Testis (tissue), 3 donors: ENCODE data around the gene OTOS. TPM values are rescaled to one million over a fixed set of nuclear protein-coding genes. Genes with fewer than 3 reads are reported as not detected.

Experiments used
- DNase-seq: peaks from one replicate; pipeline ENCODE4 v3.0.0-alpha.2; 2019
- H3K27ac ChIP-seq, 2 donors: fragments of 200-600 bp; sonication (generic); one replicate each; pipeline ENCODE4 v1.5.1; 2019
- H3K27me3 ChIP-seq: fragments of 200-600 bp; sonication (generic); one replicate; pipeline ENCODE4 v1.5.1; 2019
- H3K36me3 ChIP-seq: fragments of 200-600 bp; sonication (generic); one replicate; pipeline ENCODE4 v1.5.1; 2017; ENCODE audit warnings: low read depth; ENCODE audit errors: missing control alignments
- H3K4me1 ChIP-seq: fragments of 200-600 bp; sonication (generic); one replicate; pipeline ENCODE4 v1.5.1; 2019
- H3K4me3 ChIP-seq, 2 donors: fragments of 200-600 bp; sonication (generic); one replicate each; pipeline ENCODE4 v1.5.1; 2017 to 2019
- H3K9me3 ChIP-seq: fragments of 200-600 bp; sonication (generic); one replicate; pipeline ENCODE4 v1.5.1; 2017
- CTCF ChIP-seq, 3 experiments: fragments of 450-650 bp in 2 of 3; fragments of 200-600 bp in 1 of 3; sonication (generic) in 1 of 3; IDR thresholded peaks; one replicate each; pipeline ENCODE4 v1.5.1; 2016 to 2019; ENCODE audit warnings: antibody characterized with exemption in 3 of 3, mild to moderate bottlenecking in 2 of 3, moderate library complexity in 1 of 3
- POLR2A ChIP-seq: fragments of 450-650 bp; IDR thresholded peaks from one replicate; pipeline ENCODE4 v1.6.1; 2017; ENCODE audit warnings: antibody characterized with exemption, mild to moderate bottlenecking, moderate library complexity
- WGBS, 2 donors: methylation state at CpG; one replicate each; pipeline ENCODE4 v1.1.5; 2018; 5-methylcytosine and 5-hydroxymethylcytosine counted together
- intact Hi-C: fragments of 100-400 bp; cut with DNase I; formaldehyde crosslinking; loops from one replicate; pipeline ENCODE4 v1.15.1; 2023; ENCODE audit warnings: low total_unique reads
- polyA plus RNA-seq: library from polyadenylated mRNA; stranded (reverse); fragments of 350-450 nt; fragmentation: Illumina TruSeq; extraction: RNeasy Lipid Tissue Mini Kit (QIAGEN cat#74804); gene quantifications from one replicate; pipeline ENCODE4 v1.2.3, GENCODE V29; 2014; ENCODE audit warnings: low read depth, low replicate concordance; ENCODE audit not compliant: insufficient read depth
- total RNA-seq, 2 donors: library from RNA; depleted of rRNA; stranded (reverse); fragments of >200 nt; gene quantifications; one replicate each; pipeline ENCODE4 v1.2.3, GENCODE V29; 2016

The OTOS gene
- total and polyA plus RNA-seq, 3 donors from 2014 or later = 1.2 to 1.5 TPM; not detected in 1

GRCh38 chr2:240106765-240107476 is 33.5 kb downstream of the OTOS start:
- Histone ChIP-seq H3K4me1 (no peaks in the 10 kb centered on the region), H3K36me3 (no peaks in the 10 kb centered on the region), H3K27me3 (no peaks in the 10 kb centered on the region), H3K9me3 (no peaks in the 10 kb centered on the region), H3K27ac (no peak overlapping the region), H3K4me3 (no peak overlapping the region)
- TF ChIP-seq CTCF (IDR thresholded peaks at IDR 0.05) (no peak), POLR2A (no peak)
- intact Hi-C loops = no loop called here
- no peak for DNase-seq
- 72 to 80% methylated on average over 9 to 17 of the region's 17 CpGs for WGBS, 2 donors

- Histone ChIP-seq H3K27me3 (no peaks in the 10 kb centered on the region), H3K4me1 (no peaks in the 10 kb centered on the region), H3K36me3 (no peaks in the 10 kb centered on the region), H3K27ac (no peak overlapping the region), H3K4me3 (no peak overlapping the region), H3K9me3 (no peaks in the 10 kb centered on the region)
- no peak for DNase-seq
- TF ChIP-seq POLR2A (no peak), CTCF (IDR thresholded peaks at IDR 0.05) (no peak)
- WGBS, 2 donors = 87 to 88% methylated on average over 1 to 11 of the region's 11 CpGs
- intact Hi-C loops = no loop called here
These were observed 34.5 kb downstream of the OTOS start for GRCh38 chr2:240105982-240106381.

- TF ChIP-seq CTCF (IDR thresholded peaks at IDR 0.05) = no peak
- no peak for TF ChIP-seq POLR2A
- DNase-seq = no peak
- no peak overlapping the region for H3K4me3 ChIP-seq
- no peaks in the 10 kb centered on the region for H3K4me1 ChIP-seq
- no peak overlapping the region for H3K27ac ChIP-seq
- no peaks in the 10 kb centered on the region for H3K36me3 ChIP-seq
- intact Hi-C loops = no loop called here
- H3K9me3 ChIP-seq = no peaks in the 10 kb centered on the region
- no peaks in the 10 kb centered on the region for H3K27me3 ChIP-seq
- WGBS, 2 donors = 73 to 84% methylated on average over 4 of the region's 4 CpGs
These were observed 37.3 kb downstream of the OTOS start for GRCh38 chr2:240103136-240103535.

GRCh38 chr2:240098349-240098748 is 42.1 kb downstream of the OTOS start:
- Histone ChIP-seq H3K27ac (no peak overlapping the region), H3K4me1 (no peaks in the 10 kb centered on the region), H3K9me3 (no peaks in the 10 kb centered on the region), H3K27me3 (no peaks in the 10 kb centered on the region), H3K4me3 (no peak overlapping the region), H3K36me3 (no peaks in the 10 kb centered on the region)
- intact Hi-C loops = no loop called here
- TF ChIP-seq CTCF (IDR thresholded peaks at IDR 0.05) (no peak), POLR2A (no peak)
- DNase-seq = no peak
- WGBS, 2 donors = 65 to 69% methylated on average over 2 of the region's 2 CpGs
